Stimulated activated CD8-positive, alpha-beta memory T cell treated with anti-CD3 and anti-CD28 coated beads, Interleukin-15, amount 100 ng/mL, for 48 hours (primary cell): ENCODE measurements around the gene C14orf132.
"Not testable (repeated sequence)": the region's sequence is repeated elsewhere in the genome, so short reads cannot be mapped to it uniquely, and the experiment has no call there.

ENCODE experiments used
- DNase-seq, 2 donors: peaks; one replicate each; pipeline ENCODE4 v3.0.0-alpha.2; 2020; ENCODE audit warnings: low read depth in 2 of 2

C14orf132 gene

DNA sequence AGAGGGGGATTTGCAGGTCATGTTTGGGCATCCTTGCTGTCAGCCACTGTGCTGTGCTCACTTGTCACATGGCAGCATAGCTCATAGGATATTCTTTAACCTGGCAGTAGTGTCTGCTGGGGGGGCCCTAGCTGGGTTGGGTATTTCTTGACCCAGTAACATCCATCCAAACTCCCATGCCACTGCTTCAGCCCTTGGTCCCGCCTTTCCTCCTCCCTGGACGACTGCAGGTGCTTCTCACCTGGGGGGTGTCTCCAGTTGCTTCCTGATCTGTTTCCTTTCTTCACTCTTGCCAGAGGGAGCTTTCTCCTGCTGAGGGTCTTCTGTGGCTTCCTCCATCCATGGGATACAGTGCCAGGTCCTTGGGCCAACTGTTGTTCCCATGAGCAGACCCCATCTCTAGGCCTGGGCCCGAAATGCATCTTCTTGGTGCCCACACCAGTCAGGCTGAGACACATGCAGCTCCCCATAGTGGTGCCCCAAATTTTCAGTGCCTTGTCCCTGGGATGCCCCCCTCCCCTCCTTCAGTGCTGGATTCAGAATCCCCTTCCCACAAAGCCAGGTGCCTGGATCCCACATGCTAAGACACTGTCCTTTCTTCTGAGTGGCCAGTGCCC, 20.5 kb downstream of the C14orf132 start:
- no peak for DNase-seq

DNA sequence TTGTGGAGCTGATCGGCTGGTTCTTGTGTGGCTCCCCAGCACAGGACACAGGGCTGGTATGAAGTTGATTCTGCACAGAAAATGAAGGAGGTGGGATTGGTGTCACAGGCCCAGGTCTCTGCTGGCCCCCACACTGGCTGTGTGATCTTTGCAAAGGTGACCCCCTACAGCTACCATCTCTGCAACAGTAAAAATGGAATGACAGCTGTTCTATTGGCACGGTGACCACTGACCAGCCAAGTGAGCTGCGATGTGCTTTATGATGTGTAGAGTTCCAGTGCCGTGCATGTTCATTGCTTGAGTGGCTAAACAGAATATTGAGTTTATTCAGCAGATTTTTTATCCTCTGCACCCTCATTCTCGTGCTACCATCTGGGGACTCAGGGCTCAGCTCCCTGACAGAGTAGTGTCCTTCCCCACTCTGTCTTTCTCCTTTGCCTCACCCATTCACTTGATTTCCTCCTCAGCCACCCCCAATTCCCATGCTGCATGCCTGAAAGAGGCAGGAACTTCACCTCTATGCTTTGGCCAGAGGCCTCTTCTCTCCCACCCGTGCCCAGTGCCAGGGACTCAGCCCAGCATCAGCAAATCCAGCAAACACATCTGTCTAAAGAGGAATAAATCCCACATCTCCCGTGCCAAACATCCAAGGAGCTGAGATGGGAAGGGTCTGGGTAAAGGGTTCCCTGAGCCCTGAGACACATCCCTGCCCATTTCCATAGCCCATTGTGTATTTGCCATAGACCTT, 21.2 kb downstream of the C14orf132 start:
- no peak for DNase-seq

DNA sequence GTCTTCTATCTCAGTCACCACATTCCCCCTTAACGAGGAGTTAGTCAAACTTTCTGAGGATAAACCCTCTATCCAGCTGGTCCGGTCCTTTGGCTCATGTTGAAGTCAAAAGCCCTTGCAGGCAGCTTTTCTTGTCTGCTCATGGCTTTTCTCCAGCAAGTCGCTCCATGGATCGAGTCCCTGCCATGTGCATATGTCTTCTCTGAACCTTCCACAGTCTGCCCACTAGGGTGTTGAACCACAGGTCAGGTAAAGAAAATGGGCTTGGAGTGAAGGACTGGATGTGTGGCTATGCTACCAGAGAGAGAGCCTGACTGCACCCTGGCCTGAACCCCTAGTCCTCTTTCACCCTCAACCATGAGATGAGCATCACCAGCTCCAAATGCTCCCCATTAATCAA, 22.8 kb downstream of the C14orf132 start:
- no peak for DNase-seq

DNA sequence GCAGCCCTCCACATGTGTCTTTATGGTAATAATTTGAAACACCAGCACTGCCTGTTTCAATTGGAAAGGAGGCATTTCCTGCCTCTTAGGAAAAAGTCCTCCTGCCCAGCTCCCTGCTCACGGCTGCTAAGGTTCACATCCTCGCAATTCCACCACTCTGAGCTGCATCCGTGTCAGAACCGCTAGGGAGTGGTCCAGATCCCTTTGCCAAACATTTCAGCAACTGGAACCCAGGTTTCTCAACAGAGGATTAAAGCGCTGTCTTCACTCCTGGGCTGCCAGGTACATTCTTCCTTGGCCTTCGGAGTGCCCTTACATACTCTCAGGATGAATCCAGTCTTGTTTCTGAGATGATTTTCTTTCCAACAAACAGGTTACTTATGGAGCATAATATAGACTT, 23.3 kb downstream of the C14orf132 start:
- DNase-seq = no peak

DNA sequence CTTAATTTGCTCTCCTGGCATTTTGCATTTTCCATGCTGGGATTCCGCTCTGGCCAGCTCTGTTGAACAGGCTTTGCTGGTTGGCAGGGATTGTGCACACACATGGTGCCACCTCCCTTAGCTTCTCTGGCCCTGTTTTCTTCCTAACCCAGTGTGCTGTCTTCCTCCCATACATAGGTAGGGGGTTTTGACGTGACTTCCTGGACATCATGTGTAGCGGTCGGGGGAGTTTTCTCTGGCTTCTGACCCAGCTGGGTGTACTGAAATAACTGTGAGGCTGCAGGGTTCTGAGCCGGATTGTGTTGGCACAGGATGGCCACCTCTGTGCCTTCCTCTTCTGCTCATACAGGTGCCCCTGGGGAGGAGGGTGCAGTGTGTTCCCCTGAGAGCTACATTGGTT, 25.7 kb downstream of the C14orf132 start:
- no peak for DNase-seq

DNA sequence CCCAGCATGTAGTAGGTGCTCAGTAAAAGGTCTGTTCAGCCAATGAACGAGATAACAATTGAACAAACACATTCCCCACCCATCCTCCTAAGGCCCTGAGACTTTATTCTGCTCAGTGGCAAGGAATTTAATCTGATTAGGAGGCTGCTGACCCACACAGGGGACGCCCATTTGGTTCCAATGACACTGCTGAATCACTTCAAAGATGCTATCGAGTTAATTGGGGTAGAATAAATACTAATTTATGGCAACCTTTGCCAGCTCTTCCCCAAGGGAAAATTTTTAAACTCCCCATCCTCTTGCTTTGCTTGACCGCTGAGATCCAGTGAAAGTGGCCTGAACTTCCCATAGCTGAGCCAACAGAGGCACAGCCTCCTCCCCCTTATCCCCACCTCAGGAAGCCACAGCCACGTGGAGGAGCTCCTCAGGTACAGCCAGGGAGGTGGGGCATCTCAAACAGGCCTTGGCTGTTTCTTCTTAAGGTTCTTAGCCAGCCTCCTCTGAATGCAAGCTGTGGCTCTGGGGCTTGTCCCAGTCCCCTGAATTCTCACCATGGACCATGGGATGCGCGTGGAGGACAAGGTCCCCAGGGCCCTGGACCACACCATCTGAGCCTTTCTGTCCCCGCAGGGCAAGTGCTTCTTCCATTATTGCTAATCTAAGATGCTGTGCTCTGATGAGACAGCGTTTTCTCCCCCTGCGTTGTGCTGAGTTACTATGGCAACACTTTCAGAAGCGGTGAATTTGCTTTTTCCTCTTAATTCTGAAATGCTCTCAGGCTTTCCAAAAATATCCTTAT, 26.7 kb downstream of the C14orf132 start:
- DNase-seq = no peak

DNA sequence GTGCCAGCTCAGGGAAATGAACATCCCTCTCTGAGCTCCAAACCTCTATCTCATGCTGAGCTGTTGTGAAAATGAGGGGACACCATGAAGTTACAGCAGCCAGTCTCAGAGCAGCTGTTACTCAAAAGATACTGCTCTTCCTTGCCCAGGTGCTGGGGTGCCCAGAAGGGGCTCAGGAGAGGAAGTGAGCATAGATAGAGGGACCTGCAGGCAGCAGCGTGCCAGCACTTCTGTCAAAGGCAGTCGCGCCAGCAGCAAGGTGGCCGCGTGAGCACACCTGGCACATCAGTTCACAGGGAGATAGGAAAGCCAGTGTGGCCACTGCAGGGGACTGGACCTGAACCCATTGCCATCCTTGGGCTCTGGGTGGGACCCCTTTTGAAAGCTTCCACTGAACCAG, 27.8 kb downstream of the C14orf132 start:
- DNase-seq = no peak

DNA sequence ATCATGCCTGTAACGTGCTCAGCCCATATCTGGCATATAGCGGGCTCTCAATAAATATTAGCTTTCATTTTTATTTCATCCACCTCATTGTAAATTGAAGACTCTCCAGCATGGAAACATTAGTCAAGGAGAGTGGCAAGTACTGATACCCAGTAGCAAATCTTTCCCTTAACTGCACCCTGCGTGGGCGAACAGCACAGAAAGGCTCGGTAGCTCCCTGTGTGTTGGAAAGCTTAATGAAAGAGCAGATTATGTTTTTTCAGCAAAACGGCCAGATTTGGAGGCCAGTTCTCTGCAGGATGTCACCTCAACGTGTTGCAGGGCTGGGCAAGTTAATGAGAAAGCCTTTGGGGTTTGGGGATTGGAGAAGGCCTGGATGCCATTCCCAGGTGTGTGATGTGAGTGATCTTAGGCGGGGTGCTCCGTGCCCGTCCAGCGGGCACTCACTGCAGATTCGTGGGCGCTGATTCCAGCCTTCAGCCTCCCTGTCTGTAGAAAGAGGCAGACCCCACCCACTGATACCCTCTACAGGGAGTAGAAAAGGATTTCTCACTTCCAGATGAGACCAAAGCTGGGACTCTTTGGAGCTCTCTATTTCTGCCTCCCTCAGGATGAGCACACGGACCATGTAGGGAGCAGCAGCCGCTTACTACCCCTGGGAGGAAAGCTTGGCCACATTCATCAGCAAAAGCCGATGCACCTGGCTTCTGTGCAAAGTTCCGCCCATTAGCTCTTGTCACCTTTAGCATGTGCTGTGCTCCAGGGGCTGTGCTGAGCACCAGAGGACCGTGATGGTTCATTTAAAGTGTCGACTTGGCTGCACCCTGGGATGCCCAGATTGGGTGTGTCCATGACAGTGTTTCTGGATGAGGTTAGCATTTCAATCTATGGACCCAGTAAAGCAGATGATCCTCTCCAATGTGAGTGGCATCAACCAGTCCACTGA, 29.1 kb downstream of the C14orf132 start:
- DNase-seq = no peak

DNA sequence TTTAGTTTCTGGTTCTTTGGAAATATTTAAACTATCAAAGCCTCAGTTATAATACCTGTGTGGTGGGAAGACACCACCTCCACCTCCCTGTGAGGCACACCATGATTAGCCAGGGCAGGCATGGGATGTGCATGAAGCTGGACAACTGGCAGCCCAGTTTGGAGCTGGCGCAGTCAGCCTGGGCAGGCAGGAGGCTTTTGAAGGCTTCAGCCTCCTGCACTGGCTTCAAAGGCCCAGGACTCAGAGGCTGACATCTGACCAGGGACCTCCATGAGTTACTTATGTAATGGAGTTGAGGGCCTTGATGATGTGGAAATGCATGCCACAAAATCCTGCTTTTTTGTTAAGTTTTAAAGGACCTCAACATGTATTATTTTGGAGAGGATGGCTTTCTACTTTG, 30.3 kb downstream of the C14orf132 start:
- DNase-seq = no peak

DNA sequence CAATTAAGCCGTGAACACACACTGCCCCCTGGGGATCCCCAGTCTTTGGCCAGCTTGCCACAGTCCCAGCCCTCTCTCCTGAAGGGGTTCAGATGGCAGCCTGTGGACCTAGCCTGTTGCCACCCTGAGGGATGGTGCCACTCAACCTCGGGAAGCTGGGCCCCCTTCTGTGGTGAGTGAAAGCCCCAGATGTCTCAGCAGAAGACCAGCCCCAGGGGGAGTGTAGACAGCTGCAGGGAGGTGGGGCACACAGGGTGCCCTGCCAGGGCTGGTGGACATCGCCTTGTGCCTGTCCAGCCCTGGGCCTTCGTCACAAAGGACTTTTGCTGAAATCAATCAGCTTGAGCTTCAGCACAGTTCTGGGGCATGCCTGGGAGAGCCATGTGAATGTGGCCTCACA, 32.4 kb downstream of the C14orf132 start:
- no peak for DNase-seq

DNA sequence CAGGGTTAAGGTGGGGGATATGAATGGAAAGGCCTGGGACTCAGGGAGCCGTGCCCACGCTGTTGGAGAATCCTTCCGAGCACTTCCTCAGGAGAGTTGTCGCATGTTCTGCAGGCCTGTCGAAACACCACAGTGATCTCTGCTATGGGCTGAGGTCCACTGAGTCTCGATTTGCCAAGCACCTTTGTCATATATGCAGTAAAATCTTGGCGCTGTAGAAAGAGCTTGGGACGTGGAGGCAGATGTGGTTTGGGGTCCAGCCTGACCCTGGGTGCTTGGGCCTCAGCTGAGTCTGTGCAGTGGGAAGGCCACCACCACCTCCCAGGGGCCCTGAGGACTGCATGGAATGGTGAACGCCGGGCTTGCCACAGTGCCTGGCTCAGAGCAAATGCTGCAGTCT, 32.9 kb downstream of the C14orf132 start:
- no peak for DNase-seq

DNA sequence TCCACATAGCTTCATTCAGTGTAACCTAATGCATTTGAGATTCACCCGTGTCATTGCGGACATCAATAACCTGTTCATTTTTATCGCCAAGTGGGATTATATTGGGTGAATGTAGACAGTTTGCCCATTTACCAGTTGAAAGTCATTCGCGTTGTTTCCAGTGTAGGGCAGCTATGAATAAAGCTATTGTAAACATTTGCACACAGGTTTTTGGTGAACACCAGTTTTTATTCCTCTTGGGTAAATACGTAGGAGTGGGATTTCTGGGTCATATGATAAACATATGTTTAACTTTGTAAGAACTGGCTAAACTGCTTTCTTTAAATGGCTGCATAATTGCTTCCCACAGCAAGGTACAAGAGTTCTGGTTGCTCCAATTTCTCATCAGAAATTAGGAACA, 33.6 kb downstream of the C14orf132 start:
- DNase-seq = no peak

DNA sequence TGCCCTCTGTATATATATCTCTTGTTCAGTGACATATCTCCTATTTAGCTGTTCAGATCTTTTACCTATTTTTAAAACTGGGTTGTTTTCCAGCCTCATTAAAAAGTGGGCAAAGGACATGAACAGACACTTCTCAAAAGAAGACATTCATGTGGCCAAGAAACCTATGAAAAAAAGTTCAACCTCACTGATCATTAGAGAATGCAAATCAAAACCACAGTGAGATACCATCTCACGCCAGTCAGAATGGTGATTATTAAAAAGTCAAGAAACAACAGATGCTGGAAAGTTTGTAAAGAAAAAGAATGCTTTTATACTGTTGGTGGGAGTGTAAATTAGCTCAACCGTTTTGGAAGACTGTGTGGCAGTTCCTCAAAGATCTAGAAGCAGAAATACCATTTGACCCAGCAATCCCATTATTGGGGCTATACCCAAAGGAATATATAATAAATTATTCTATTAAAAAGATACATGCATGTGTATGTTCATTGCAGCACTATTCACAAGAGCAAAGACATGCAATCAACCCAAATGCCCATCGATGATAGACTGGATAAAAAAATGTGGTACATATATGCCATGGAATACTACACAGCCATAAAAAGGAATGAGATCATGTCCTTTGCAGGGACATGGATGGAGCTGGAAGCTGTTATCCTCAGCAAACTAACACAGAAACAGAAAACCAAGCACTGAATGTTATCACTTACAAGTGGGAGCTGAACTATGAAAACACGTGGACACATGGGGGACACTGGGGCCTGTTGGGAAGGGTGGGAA, 34.3 kb downstream of the C14orf132 start:
- DNase-seq = not testable (repeated sequence)

DNA sequence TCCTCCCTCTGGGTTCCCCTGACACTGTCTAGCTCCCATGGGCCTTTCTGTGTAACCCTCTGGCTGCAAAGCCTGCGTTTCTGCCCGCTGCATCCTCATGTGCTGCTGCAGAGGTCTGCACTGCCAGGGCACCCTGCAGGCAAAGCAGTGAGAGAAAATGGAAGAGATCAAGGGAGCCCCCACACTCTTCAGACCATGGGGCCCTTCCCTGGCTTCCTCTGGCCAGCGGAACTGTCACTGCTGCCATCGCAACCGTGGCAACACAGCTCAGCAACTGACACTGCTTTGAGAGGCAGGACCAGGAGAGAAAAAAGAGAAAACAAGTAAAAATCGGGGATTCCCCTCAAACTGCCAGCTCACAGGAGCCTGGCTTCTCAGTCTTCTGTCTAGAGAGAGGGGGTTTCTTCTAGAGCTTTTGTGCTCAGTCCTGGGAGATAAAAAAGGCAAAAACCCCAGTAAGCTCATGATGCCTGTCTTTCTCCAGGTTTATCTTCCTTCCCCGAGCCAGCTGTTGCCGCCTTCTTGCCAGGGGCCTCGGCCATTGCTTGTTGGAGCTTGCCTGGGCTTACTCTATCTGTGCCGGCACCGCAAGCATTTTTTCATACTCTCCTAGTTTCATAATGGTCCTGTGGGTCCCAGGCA, 38.9 kb downstream of the C14orf132 start:
- DNase-seq = no peak

DNA sequence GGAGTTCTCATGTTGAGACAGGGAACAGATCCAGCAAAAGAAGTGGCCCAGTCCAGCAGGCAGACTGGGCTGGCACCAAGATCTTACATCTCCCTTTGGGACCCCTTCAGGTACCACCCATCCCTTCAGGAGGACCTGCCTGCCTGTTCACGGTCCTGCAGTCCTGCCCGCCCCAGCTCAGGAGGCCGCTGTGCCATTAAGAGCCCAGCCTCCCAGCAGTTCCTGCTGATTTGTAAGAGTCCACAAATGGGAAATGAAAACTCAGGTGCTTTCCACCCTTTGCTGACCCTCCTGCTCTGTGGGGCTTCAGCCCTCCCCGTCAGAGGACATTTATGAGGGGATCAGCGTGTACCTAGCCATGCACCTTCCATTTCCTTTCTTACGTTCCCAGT, 39.5 kb downstream of the C14orf132 start:
- DNase-seq = no peak

DNA sequence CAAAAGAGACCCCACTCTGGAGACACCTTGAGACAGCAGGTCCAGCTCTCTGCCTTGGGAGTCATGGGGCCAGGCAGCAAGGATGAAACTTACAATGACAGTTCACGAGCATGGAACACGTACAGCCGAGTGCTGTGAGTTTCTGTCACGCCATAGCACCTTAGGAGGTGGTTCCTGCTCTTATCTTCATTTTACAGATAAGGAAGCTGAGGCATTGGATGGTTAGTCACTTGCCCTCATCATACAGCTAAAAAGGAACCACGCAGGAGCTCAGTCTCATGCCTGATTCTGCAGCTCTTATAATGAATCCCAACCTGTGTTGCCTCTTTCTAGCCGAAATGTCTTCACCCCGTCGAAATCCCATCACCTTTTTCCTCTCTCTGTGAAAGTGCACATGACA, 39.9 kb downstream of the C14orf132 start:
- no peak for DNase-seq

DNA sequence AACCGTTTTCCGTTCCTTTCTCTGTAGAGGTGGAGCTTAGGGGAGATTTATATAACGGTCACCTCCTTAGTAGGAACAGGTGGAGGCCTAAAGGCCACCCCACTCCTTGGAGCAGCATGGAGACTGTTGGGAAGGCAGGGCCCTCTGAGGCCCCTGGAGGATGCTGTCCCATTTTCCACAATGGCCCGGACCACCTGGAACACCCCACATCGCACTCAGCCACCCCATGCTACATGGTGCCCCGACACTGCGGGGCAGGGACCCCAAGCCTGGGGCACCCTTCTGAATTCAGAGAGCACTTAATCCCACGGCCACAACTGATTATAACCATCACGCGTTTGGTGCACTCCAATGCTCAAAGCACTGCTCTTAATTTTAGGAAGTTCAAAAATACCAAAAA, 41.4 kb downstream of the C14orf132 start:
- DNase-seq = no peak

DNA sequence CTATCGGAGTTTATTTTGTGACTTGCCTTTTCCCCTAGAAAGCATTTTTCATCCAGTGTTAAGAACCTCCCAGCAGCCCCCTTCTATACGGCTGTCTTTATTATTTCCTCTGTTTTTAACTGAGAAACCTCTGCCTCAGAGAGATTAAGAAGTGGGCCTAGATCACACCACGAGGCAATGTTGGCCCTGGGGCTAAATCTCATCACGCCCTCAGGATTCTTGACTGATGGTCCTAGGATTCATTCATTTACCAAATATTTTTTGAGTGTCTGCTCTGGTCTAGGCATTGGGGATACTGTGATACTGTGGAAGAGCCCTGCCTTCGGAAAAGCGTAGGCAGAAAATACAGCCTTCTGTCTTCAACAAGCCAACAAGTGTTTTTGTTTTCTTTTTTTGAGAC, 42.1 kb downstream of the C14orf132 start:
- DNase-seq = no peak

DNA sequence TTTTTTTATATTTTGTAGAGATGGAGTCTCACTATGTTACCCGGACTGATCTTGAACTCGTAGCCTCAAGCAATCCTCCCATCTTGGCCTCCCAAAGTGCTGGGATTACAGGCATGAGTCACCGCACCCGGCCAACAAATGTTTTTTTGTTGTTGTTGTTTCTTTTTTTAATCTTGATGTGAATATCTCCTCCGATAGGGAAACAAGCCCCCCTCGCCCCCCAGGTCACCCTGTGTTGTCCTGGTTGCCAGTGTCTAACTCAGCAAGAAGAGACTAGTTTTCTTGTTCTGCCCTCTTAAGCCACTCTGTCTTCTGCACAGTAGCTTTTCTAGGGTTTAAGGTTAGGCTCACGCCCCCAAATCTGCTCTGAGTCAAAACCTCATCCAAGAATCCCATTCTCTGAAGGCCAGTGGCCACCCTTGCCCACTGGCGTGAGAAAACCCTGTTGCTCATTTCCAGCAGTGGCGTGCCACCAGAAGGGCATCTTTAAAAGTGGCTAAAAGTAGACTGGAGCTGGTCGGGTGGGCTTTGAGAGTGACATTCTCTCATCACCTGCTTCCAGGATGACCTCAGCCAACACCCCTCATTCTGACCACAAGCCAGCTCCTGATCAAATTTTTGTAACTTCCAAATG, 42.7 kb downstream of the C14orf132 start:
- DNase-seq = no peak
